ENCODE data around the gene CDC40.

CDC40 gene

DNA sequence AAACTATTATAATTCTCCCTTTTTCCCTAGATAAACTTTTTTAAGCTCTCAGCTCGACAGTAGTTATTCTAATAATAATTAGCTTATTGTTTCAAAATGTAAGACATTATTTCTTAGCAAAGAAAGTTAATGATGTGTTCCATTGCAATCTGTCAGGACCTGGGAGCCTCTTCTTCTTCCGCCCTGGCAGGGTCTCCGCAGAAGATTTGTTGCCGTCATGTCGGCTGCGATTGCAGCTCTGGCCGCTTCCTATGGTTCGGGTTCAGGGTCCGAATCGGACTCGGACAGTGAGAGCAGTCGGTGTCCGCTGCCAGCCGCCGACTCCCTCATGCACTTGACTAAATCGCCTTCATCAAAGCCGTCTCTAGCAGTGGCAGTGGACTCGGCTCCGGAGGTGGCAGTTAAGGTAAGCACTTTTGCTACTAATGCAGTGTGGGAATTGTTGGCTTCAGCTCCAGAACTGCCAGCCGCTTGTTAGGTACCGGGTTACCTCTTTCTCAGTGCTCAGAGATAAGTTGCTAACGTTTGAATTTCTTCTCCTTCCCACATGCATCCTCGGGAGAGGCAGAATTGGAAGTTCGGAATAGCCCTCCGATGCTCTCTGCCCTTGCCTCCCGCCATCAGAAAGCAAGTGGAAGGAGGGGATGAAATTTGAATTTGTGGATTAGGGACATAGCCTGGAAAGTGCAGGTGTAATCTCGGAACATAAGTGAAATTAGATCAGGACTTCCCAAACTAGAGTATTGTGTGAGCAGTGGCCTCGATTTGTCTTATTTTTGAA lies at the start of gene CDC40:
TSS of gene CDC40 (plus strand) at position 200 of the 781 bp plus-strand sequence. CDS start at position 218, 18 bp downstream.
- Histone ChIP-seq H3K4me1 (ENCODE audit: insufficient read depth, low read length, severe bottlenecking) (peaks cover 34% of the 10 kb centered on the region), H3K36me3 (ENCODE audit: insufficient read depth, low read length) (peaks cover 17% of the 10 kb centered on the region), H3K9me3 (ENCODE audit: low read length) (no peaks in the 10 kb centered on the region), H3K4me3 (ENCODE audit: low read depth, low read length, poor library complexity, severe bottlenecking) (peak within 1 kb of the TSS; percentile 89), H3K9ac (ENCODE audit: low read length) (peak within 1 kb of the TSS; percentile 87), H4K20me1 (ENCODE audit: insufficient read depth, low read length) (no peaks in the 10 kb centered on the region), H3K27me3 (ENCODE audit: insufficient read depth, low read length) (no peaks in the 10 kb centered on the region), H3K79me2 (ENCODE audit: insufficient read depth, low read length) (peaks cover 49% of the 10 kb centered on the region), H3K9me2 (ENCODE audit: low read depth, low read length) (no peaks in the 10 kb centered on the region), H3F3A (ENCODE audit: insufficient read depth, low read length) (no peaks in the 10 kb centered on the region), H3K4me2 (ENCODE audit: low read length) (peak within 1 kb of the TSS; percentile 74), H2AFZ (ENCODE audit: low read length) (peak within 1 kb of the TSS; percentile 76), H3K27ac (ENCODE audit: low read depth, low read length, poor library complexity, severe bottlenecking) (peak within 1 kb of the TSS; percentile 48)
- TF ChIP-seq, protein P1, sequence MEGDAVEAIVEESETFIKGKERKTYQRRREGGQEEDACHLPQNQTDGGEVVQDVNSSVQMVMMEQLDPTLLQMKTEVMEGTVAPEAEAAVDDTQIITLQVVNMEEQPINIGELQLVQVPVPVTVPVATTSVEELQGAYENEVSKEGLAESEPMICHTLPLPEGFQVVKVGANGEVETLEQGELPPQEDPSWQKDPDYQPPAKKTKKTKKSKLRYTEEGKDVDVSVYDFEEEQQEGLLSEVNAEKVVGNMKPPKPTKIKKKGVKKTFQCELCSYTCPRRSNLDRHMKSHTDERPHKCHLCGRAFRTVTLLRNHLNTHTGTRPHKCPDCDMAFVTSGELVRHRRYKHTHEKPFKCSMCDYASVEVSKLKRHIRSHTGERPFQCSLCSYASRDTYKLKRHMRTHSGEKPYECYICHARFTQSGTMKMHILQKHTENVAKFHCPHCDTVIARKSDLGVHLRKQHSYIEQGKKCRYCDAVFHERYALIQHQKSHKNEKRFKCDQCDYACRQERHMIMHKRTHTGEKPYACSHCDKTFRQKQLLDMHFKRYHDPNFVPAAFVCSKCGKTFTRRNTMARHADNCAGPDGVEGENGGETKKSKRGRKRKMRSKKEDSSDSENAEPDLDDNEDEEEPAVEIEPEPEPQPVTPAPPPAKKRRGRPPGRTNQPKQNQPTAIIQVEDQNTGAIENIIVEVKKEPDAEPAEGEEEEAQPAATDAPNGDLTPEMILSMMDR (IDR thresholded peaks at IDR 0.05; ENCODE audit: low read length): no peak
- TF ChIP-seq EZH2 (IDR thresholded peaks at IDR 0.05; ENCODE audit: borderline replicate concordance, low read length): no peak

DNA sequence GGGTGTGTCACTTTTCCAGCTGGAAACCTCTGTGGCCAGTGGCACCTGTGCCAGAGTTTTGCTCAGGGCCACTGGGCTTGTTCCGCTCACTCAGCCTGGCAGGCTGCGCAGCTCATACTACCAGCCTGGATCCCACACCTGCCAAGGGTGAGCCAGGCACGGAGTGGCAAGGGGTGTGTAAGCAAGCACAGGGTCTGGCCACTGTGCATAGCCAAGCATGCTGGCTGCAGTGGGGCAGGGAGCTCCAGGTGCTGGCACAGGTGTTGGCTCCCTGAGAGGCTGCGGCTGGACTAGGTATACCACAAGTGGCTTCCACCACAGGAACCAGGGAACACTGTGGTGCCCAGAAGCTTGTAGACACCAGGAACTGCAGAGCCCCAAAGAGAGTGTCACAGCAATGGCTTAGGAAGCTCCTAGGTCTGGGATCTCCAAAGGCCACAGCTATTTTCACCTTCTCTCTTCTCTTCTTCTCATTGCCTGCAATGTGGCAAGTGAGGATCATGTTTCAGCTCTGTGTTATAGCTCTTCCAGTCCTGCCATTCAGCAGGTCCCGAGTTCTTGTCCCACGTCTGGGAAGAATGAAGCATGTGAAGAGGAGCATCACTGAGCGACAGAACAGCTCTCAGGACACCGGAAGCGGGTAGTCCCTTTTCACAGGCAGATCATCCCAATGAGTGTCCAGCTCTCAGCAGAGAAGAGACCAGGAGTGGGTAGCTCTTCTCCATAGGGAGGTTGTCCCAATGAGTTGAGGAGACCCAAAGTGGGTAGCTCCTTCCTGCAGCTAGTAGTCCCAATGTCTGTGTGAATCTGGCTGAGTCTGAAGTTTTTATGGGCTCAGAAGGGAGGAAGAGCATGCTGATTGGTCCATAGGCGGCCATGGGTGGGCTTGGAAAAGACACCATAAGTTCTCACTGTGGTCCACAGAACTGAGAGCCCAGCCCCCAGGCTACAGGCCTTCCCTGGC lies 42.0 kb upstream of the CDC40 start:
- H2AFZ ChIP-seq (ENCODE audit: low read length): no peak overlapping the region
- peaks cover 4% of the 10 kb centered on the region; the same call in 1 of the 2 replicates for H3K9me3 ChIP-seq (ENCODE audit: low read length)
- H4K20me1 ChIP-seq (ENCODE audit: insufficient read depth, low read length): no peaks in the 10 kb centered on the region
- H3K27me3 ChIP-seq (ENCODE audit: insufficient read depth, low read length): no peaks in the 10 kb centered on the region
- H3K9me2 ChIP-seq (ENCODE audit: low read depth, low read length): no peaks in the 10 kb centered on the region
- H3F3A ChIP-seq (ENCODE audit: insufficient read depth, low read length): no peaks in the 10 kb centered on the region
- no peaks in the 10 kb centered on the region for H3K36me3 ChIP-seq (ENCODE audit: insufficient read depth, low read length)
- no peak overlapping the region for H3K9ac ChIP-seq (ENCODE audit: low read length)
- H3K79me2 ChIP-seq (ENCODE audit: insufficient read depth, low read length): no peaks in the 10 kb centered on the region
- H3K27ac ChIP-seq (ENCODE audit: low read depth, low read length, poor library complexity, severe bottlenecking): no peak overlapping the region
- no peaks in the 10 kb centered on the region for H3K4me1 ChIP-seq (ENCODE audit: insufficient read depth, low read length, severe bottlenecking)
- no peak overlapping the region for H3K4me2 ChIP-seq (ENCODE audit: low read length)
- TF ChIP-seq, protein P1 (IDR thresholded peaks at IDR 0.05; ENCODE audit: low read length): no peak
- no peak for TF ChIP-seq EZH2 (IDR thresholded peaks at IDR 0.05; ENCODE audit: borderline replicate concordance, low read length)
- H3K4me3 ChIP-seq (ENCODE audit: low read depth, low read length, poor library complexity, severe bottlenecking): no peak overlapping the region

DNA sequence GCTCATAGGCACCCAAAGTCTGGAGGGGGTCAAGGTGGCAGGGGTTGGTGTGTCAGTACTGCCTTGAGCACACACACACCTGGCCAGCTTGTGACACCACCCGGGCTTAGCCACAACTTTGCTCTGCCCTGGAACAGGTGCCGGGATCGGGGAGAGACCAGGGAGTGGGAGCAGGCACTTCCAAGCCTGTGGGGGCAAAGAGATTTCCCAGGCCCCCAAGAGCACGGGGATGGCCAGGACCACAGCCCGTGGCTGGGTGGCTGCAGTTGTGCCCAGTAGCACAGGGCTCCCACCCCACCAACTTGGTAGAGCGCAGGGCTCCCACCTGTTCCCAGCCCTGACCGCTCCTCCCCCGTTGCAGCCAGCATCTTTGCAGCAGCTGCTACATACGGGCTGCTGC lies 41.2 kb upstream of the CDC40 start:
- H3K9ac ChIP-seq (ENCODE audit: low read length): no peak overlapping the region
- H3K4me1 ChIP-seq (ENCODE audit: insufficient read depth, low read length, severe bottlenecking): no peaks in the 10 kb centered on the region
- no peak overlapping the region for H3K27ac ChIP-seq (ENCODE audit: low read depth, low read length, poor library complexity, severe bottlenecking)
- no peaks in the 10 kb centered on the region for H3K79me2 ChIP-seq (ENCODE audit: insufficient read depth, low read length)
- H3K36me3 ChIP-seq (ENCODE audit: insufficient read depth, low read length): no peaks in the 10 kb centered on the region
- H2AFZ ChIP-seq (ENCODE audit: low read length): no peak overlapping the region
- TF ChIP-seq EZH2 (IDR thresholded peaks at IDR 0.05; ENCODE audit: borderline replicate concordance, low read length): no peak
- TF ChIP-seq, protein P1 (IDR thresholded peaks at IDR 0.05; ENCODE audit: low read length): no peak
- no peaks in the 10 kb centered on the region for H3K9me2 ChIP-seq (ENCODE audit: low read depth, low read length)
- H3K27me3 ChIP-seq (ENCODE audit: insufficient read depth, low read length): no peaks in the 10 kb centered on the region
- H3K4me2 ChIP-seq (ENCODE audit: low read length): no peak overlapping the region
- H3K4me3 ChIP-seq (ENCODE audit: low read depth, low read length, poor library complexity, severe bottlenecking): no peak overlapping the region
- no peaks in the 10 kb centered on the region for H4K20me1 ChIP-seq (ENCODE audit: insufficient read depth, low read length)
- no peaks in the 10 kb centered on the region for H3F3A ChIP-seq (ENCODE audit: insufficient read depth, low read length)
- peaks cover 4% of the 10 kb centered on the region; the same call in 1 of the 2 replicates for H3K9me3 ChIP-seq (ENCODE audit: low read length)
